NCI-H2081 treated with DMSO at 0.1 percent for 48 hours (cell line): Measurements from ENCODE around the gene DPEP2NB.
"Not testable (repeated sequence)": the region's sequence is repeated elsewhere in the genome, so short reads cannot be mapped to it uniquely, and the experiment has no call there.

Source experiments
- DNase-seq: peaks from one replicate; lab custom pipeline; 2025; lab: John Stamatoyannopoulos, UW

DPEP2NB gene, protein sequence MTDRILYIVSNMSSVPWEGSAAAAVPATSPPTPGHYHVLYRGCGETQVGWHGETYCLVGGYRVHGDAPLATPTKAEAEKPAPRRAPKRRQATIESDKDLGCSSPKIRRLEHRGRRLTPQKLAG

GRCh38 chr16:68015681-68016080 lies at the start of gene DPEP2NB:
Gene DPEP2NB (minus strand): TSS chr16:68015911. CDS start chr16:68015770, 141 bp downstream.
- no peak for DNase-seq

DNA sequence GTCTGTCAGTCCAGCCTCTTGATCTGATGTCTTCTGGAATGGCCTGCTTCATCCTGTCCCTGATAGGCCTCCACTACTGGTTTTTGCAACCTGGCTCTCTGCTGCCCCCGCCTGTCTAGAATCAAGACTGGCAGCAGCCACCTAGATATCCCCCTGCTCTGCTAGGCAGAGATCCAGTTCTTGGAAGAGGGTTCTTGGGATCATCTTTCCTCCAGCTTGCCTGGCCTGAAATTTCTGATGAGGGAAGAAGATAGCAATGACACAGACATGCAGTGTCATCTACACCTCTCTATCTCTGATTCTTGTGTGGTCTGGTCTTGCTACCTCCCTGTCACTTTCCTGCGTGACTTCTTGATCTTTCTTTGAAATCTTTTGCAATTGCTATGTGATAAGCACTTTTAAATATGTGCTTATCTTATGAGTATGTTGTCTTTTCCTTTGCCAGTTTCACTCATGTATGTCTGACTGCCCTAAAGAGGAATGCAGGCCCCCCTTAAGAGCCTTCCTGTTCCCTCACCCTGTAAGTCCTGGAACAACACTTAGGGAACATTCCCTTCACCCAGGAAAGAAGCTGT lies 49.2 kb upstream of the DPEP2NB start:
- no peak for DNase-seq

- no peak for DNase-seq
Measured at GRCh38 chr16:68062910-68063393, 47.2 kb upstream of the DPEP2NB start.

- DNase-seq = no peak
Measured at GRCh38 chr16:68061396-68061795, 45.7 kb upstream of the DPEP2NB start.

- DNase-seq = no peak
Measured at GRCh38 chr16:68059804-68060203, 44.1 kb upstream of the DPEP2NB start.

- DNase-seq = no peak
Measured at GRCh38 chr16:68055395-68055794, 39.7 kb upstream of the DPEP2NB start.

GRCh38 chr16:68049449-68049848 lies 33.7 kb upstream of the DPEP2NB start:
- no peak for DNase-seq

DNA sequence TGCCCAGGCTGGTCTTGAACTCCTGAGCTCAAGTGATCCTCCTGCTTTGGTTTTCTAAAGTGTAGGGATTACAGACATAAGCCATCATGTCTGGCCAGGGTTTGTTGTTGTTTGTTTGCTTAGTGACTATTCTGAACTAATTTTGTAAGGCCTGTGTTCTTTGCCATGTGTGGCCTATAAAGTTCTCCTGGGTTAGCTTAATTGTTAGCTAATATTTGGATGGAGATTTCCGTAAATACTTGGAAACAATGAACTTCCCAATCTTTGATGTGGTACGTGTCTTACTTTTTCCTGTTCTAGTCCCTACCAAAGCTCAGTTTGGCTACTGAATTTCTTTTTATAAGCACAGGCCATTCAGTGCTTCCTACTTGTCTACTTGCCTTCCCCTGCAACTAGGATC lies 32.3 kb upstream of the DPEP2NB start:
- no peak for DNase-seq

- DNase-seq = no peak
Measured at GRCh38 chr16:68046106-68046505, 30.4 kb upstream of the DPEP2NB start.

DNA sequence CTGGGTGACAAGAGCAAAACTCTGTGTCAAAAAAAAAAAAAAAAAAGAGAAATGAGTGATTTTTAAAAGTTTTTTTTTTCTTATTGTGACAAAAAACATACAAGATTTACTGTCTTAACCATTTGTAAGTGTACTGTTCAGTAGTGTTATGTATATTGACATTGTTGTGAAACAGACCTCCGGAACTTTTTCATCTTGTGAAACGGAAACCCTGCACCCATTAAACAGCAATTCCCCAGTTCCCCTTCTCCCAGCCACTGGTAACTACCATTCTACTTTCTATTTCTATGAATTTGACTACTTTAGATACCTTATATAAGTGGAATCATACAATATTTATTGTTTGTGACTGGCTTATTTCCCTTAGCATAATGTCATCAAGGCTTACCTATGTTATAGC lies 26.1 kb upstream of the DPEP2NB start:
- DNase-seq = no peak

- no peak for DNase-seq
Measured at GRCh38 chr16:68040506-68041288, 25.0 kb upstream of the DPEP2NB start.

- DNase-seq = no peak
Measured at GRCh38 chr16:68037841-68038597, 22.3 kb upstream of the DPEP2NB start.

DNA sequence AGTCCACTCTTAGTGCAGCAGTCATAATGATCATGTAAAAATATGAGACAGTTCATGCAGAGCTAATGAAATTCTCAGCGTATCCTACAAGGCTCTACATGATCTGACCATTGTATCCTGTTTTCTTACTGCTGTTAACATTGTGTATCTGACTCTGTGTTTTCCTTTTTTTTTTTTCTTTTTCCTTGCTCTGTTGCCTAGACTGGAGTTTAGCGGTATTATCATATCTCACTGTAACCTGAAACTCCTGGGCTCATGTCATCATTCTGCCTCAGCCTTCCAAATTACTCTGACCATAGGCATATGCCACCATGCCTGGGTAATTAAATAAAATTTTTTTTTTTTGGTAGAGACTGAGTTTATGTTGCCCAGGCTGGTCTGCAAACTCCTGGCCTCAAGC lies 19.5 kb upstream of the DPEP2NB start:
- DNase-seq = no peak

GRCh38 chr16:68033101-68033500 lies 17.4 kb upstream of the DPEP2NB start:
- no peak for DNase-seq

DNA sequence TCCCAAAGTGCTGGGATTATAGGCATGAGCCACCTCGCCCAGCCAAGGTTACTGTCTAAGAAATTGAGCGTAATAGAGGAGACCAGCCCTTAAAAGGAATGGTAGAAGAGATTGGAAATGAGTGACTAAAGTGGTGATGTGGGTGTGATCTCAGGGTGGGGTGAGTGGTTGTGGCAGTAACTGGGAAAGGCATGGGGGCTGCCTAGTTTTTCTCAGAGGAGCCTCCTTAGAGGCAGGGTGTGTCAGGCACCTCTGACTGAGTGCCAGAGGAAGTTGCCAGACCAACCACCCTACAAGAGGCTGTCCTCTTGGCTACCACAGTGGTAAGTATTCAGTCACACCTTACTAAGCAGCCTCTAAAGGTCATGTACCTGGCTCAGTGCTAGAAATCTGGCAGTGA lies 16.2 kb upstream of the DPEP2NB start:
- DNase-seq = no peak

- DNase-seq = not testable (repeated sequence)
Measured at GRCh38 chr16:68030108-68030507, 14.4 kb upstream of the DPEP2NB start.

GRCh38 chr16:68028996-68029395 lies 13.3 kb upstream of the DPEP2NB start:
- DNase-seq = no peak

DNA sequence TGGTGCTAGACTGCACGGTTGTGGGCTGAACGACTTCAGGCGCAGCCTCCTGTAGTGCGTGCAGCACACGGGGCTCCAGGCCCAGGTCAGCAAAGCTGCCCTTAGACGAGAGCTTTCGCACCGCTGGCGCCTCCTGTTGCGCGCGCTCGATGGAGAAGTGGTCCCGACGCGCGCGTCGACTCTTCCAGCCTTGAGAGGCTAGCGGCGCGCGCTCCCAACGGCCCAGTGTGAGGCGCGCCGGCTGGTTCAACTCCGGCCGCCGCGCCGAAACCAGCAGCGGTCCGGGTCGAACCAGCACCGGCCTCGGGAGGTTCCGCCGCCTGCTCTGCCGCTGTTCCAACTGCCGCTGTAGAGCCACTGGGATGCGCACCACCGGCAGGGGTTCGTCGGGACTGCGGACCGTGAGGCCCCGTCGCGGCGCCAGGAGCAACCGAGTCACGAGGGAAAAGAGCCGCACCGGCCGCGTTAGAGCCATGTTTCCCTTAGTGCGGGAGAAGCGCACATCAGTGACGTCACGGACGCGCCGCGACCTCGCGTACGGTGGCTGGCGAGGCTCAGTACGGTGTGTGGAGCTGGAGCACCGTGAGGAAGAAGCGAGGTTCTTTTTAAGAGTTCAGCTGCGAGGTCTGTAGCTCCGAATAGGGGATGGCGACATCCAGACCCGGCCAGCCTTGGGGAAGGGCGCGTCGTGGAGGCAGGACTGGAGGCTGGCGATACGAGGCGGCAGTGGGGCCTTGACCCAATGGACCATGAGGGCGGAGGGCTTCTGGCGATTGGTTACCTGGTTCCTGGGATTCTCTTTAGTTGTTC lies 7.2 kb upstream of the DPEP2NB start, which contains the start of the genes DDX28 and DUS2:
Gene DDX28, minus strand, starts transcription at position 505 of the 810 bp plus-strand sequence. Its CDS starts 30 bp downstream, at position 475.
Gene DUS2, plus strand, starts transcription at position 557 of the 810 bp plus-strand sequence. CDS start 14,740 bp downstream, outside the sequence.
- no peak for DNase-seq

GRCh38 chr16:68022278-68022727 lies 6.6 kb upstream of the DPEP2NB start:
- DNase-seq = no peak

DNA sequence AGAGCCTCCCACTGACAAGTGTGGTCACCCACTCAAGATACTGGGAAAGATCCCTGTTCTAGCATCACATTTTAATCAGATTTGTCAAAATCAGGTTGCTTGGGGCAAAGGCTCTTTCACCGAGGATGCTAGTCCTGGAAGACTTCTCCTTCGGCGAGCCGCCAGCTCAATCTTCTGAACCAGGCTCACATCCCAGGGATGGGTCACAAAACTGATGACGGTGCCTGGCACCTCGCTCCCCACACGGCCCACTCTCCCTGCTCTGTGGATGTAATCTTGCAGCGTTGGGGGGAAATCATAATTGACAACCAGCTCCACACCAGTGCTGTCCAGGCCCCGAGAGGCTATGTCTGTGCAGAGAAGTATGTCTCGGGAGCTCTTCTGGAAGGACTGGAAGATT lies 5.8 kb upstream of the DPEP2NB start:
- no peak for DNase-seq

GRCh38 chr16:68019167-68019680 lies 3.5 kb upstream of the DPEP2NB start:
- DNase-seq = no peak
